Measurements from ENCODE around the gene PTPRN2.

Gene PTPRN2

GRCh38 chr7:158074896-158075632, 512.6 kb downstream of the PTPRN2 start:
- DNase-seq, result no peak

- DNase-seq, result no peak
Observed at GRCh38 chr7:158073845-158074840, 513.5 kb downstream of the PTPRN2 start.

- DNase-seq, result no peak
Observed at GRCh38 chr7:158072991-158073730, 514.5 kb downstream of the PTPRN2 start.

GRCh38 chr7:158070222-158070920, 517.3 kb downstream of the PTPRN2 start:
- DNase-seq, result no peak

- no peak for DNase-seq
Observed at GRCh38 chr7:158068853-158069252, 518.8 kb downstream of the PTPRN2 start.

GRCh38 chr7:158067931-158068482, 519.6 kb downstream of the PTPRN2 start:
- no peak for DNase-seq

GRCh38 chr7:158067219-158067930, 520.2 kb downstream of the PTPRN2 start:
- DNase-seq, result no peak

GRCh38 chr7:158066085-158066484, 521.5 kb downstream of the PTPRN2 start:
- DNase-seq, result no peak

GRCh38 chr7:158065340-158065739, 522.3 kb downstream of the PTPRN2 start:
- no peak for DNase-seq

- DNase-seq, result no peak
Observed at GRCh38 chr7:158064631-158065030, 523.0 kb downstream of the PTPRN2 start.

GRCh38 chr7:158063850-158064610, 523.6 kb downstream of the PTPRN2 start:
- no peak for DNase-seq

- DNase-seq, result no peak
Observed at GRCh38 chr7:158062661-158063060, 525.0 kb downstream of the PTPRN2 start.

GRCh38 chr7:158061884-158062656, 525.6 kb downstream of the PTPRN2 start:
- DNase-seq, result no peak

GRCh38 chr7:158061026-158061630, 526.5 kb downstream of the PTPRN2 start:
- DNase-seq, result no peak

- no peak for DNase-seq
Observed at GRCh38 chr7:158060216-158060615, 527.4 kb downstream of the PTPRN2 start.

GRCh38 chr7:158057446-158057845, 530.2 kb downstream of the PTPRN2 start:
- no peak for DNase-seq

- DNase-seq, result no peak
Observed at GRCh38 chr7:158056761-158057160, 530.9 kb downstream of the PTPRN2 start.

GRCh38 chr7:158055726-158056510, 531.7 kb downstream of the PTPRN2 start:
- no peak for DNase-seq

- no peak for DNase-seq
Observed at GRCh38 chr7:158054611-158055010, 533.0 kb downstream of the PTPRN2 start.

All from Kasumi-1 (cell line).